Retina (tissue), 1 donor: ENCODE results near the gene MFAP2.

Source experiments
- DNase-seq: peaks from one replicate; pipeline ENCODE4 v3.0.0-alpha.2; 2016

The MFAP2 gene

GRCh38 chr1:16926491-16927073 is 53.8 kb downstream of the MFAP2 start:
- peak; percentile 81 for DNase-seq

DNA sequence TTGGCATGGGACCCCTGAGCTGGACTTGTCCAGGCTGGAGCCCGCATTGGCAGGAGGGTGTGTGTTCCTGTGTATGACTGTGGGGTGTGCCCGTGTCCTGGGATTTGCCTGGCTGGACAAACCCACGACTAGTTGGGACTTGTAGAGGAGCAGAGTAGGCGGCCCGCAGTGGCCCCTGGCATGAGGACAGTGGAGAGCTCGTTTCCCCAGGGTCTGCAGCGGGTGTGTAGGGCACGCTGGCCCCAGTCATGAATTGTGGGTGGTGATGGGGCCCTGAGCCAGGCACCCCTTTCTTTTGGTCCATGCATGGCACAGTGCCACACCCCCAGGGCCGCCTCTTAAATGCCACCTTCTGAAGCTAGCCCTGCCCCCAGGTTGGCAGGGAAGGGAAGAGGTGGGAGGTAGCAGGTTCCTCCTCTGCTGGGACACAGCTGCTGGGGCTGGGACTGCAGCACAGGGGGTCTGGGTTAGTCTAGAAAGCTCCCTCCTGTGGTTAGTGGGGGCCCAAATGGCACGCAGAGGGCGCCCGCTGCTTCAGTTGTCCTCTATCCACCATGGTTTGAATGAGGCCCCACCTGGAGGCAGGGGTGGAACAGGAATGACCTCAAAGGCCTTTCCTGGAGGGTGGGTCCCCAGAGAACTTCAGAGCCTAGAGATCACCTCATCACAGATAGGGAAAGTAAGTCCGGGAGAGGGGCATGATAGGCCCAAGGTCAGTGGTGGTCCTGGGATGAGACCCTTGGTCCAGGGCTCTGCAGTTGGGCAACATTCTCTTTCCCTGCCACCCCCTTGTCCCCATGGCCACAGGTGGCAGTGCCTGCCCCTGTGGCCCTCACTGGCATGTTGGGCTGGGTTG is 54.6 kb downstream of the MFAP2 start:
- no peak for DNase-seq

DNA sequence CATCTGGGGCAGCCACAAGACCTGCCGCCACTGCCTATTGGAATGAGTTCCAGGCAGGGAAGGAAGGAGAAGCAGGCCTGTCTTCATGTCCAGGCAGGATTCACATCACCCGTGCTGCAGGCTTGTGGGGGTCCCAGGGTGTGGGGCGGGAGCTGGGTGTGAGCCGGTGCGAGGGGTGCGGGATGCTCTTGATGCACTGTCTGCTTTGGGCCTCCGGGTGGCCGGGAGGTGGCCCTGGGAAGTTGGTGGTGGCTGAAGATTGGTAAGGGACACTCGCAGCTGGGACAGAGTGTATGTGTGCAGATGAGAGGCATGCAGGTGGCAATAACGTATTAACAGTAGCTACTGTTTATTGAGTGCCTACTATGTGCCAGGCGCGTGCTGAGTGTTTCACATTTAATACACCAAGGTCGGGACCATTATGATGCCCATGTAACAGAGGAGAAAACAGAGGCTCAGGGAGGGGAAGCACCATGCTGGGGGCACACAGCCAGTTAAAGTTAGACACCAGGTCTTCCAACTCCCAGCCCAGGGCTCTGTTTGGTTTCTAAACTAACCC is 55.4 kb downstream of the MFAP2 start:
- no peak for DNase-seq
